Activated naive CD4-positive, alpha-beta T cell treated with anti-CD3 and anti-CD28 coated beads, Interleukin-2, amount 50 U/mL, for 24 hours (primary cell): Measurements from ENCODE around the gene CARD19.

Source experiments
- H3K27ac Mint-ChIP-seq: one replicate; pipeline ENCODE4 v1.8.0; 2021; ENCODE audit warnings: mild to moderate bottlenecking, mixed read lengths
- H3K27me3 Mint-ChIP-seq: one replicate; pipeline ENCODE4 v1.8.0; 2021; ENCODE audit warnings: mixed read lengths
- H3K36me3 Mint-ChIP-seq: one replicate; pipeline ENCODE4 v1.8.0; 2021; ENCODE audit warnings: mixed read lengths
- H3K4me1 Mint-ChIP-seq: one replicate; pipeline ENCODE4 v1.8.0; 2021; ENCODE audit warnings: mixed read lengths
- H3K4me3 Mint-ChIP-seq: one replicate; pipeline ENCODE4 v1.8.0; 2021; ENCODE audit warnings: mild to moderate bottlenecking, mixed read lengths
- H3K9me3 Mint-ChIP-seq: one replicate; pipeline ENCODE4 v1.8.0; 2021; ENCODE audit warnings: mixed read lengths

The CARD19 gene

DNA sequence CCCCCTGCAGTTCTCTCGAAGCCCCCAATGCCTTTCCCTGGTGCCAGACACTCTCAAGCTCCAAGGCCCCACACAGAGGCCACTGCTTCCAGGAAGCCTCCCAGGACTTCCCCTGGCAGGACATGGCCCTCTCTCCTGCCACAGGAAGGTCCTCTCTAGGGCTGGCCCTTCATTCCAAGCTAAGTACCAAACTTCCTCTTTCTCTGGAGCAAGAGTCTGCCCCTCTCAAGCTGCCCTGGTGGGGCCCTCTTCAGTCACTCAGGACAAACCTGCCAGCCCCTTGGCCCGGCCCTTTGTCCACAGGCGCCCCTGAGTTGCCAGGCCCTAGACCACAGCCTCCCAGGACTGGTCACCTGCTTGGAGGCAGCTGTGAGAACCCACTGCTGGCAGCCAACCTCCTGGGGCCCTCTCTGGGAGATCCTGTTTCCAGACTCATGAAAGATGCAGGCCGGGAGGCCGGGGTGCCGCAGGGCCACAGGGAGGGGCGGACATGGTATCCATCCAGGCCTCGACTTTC, 31.4 kb downstream of the CARD19 start:
- Mint-ChIP-seq H3K9me3 (no peaks in the 10 kb centered on the region), H3K36me3 (no peaks in the 10 kb centered on the region), H3K27me3 (no peaks in the 10 kb centered on the region), H3K4me3 (peak overlapping the region; percentile 51), H3K27ac (peak overlapping the region; percentile 62), H3K4me1 (peaks cover 64% of the 10 kb centered on the region)

- Mint-ChIP-seq H3K27ac (peak overlapping the region; percentile 51), H3K9me3 (no peaks in the 10 kb centered on the region), H3K27me3 (no peaks in the 10 kb centered on the region), H3K36me3 (no peaks in the 10 kb centered on the region), H3K4me1 (peaks cover 71% of the 10 kb centered on the region), H3K4me3 (peak overlapping the region; percentile 19)
Observed at GRCh38 chr9:93128011-93128714, 32.1 kb downstream of the CARD19 start.

DNA sequence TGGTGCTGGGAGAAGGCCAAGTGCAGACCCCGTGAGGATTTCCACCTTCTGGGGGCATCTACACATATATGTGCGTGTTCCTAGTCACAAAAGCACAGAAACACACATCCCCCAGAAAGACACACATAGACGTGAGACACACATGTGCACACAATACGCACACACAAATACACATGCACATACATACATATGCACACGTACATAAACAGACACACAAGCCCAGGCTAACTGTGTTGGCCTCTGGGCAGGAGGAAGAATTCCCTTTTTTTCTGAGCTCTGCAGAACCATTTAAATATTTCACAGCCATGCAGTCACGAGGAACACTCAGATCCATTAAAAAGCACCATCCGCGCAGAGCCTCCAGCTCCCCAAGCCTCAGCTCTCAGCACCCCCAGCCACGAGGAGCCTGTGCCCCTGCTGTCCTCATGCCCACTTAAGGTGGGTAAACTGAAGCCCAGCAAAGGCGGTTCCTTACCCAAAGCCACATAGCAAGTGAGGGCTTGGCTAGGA, 32.8 kb downstream of the CARD19 start:
- peak overlapping the region; percentile 19 for H3K4me3 Mint-ChIP-seq

GRCh38 chr9:93129286-93129685, 33.3 kb downstream of the CARD19 start:
- no peaks in the 10 kb centered on the region for H3K36me3 Mint-ChIP-seq
- no peaks in the 10 kb centered on the region for H3K9me3 Mint-ChIP-seq
- peaks cover 72% of the 10 kb centered on the region for H3K4me1 Mint-ChIP-seq

More for the DNA sequence above, 32.8 kb downstream of the CARD19 start:
- peaks cover 72% of the 10 kb centered on the region for H3K4me1 Mint-ChIP-seq
- H3K27ac Mint-ChIP-seq = peak overlapping the region; percentile 2
- H3K36me3 Mint-ChIP-seq = no peaks in the 10 kb centered on the region
- H3K9me3 Mint-ChIP-seq = no peaks in the 10 kb centered on the region
- H3K27me3 Mint-ChIP-seq = no peaks in the 10 kb centered on the region

DNA sequence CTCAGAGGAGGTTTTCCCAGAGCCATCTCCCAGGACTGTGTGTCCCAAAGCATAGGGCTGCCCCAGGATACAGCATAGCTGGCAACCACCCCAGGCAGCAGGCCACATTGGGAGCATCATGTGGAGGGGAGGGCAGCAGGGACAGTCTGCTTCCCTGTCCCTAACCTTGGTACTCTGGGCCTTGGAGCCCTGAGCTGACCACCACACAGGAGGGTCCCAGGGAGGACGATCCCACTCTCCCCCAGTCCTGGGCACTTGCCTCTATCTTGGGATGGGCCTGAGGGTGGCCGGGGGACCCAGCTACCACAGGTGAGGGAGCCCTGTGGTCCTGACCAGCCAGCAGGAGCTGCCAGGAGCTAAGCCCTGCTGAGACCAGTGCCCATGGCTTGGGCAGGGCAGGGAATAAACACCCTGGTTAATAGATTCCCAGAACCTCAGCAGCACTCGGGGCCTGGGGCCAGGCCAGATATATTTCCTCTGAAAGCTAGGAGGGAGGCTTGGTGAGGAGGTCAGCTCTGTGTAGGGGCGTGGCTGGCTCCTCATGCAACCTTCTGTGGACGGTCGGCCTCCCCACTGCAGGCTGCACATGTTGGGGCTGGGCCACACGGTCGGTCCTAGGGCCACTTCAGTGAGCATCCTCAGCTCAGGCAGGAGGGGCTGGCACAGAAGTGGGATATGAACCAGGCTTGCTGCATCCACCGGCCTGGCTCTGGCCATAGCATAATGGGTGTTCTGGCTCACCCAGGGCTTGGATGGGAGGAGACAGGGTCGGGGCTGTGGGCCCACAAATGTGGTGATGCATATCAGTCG, 33.9 kb downstream of the CARD19 start:
- Mint-ChIP-seq H3K9me3 (no peaks in the 10 kb centered on the region), H3K4me3 (peak overlapping the region; percentile 93), H3K4me1 (peaks cover 77% of the 10 kb centered on the region), H3K27me3 (no peaks in the 10 kb centered on the region), H3K27ac (peak overlapping the region; percentile 41), H3K36me3 (no peaks in the 10 kb centered on the region)

More at GRCh38 chr9:93129286-93129685, 33.3 kb downstream of the CARD19 start:
- Mint-ChIP-seq H3K4me3 (no peak overlapping the region), H3K27ac (peak overlapping the region; percentile 41), H3K27me3 (no peaks in the 10 kb centered on the region)

- H3K4me1 Mint-ChIP-seq = peaks cover 75% of the 10 kb centered on the region
- H3K27me3 Mint-ChIP-seq = no peaks in the 10 kb centered on the region
- H3K9me3 Mint-ChIP-seq = no peaks in the 10 kb centered on the region
- H3K36me3 Mint-ChIP-seq = no peaks in the 10 kb centered on the region
- H3K27ac Mint-ChIP-seq = peak overlapping the region; percentile 12
- H3K4me3 Mint-ChIP-seq = peak overlapping the region; percentile 93
Observed at GRCh38 chr9:93130861-93131481, 35.0 kb downstream of the CARD19 start.

- no peaks in the 10 kb centered on the region for H3K27me3 Mint-ChIP-seq
- peaks cover 68% of the 10 kb centered on the region for H3K4me1 Mint-ChIP-seq
- H3K4me3 Mint-ChIP-seq = peak overlapping the region; percentile 93
- H3K9me3 Mint-ChIP-seq = no peaks in the 10 kb centered on the region
- H3K36me3 Mint-ChIP-seq = no peaks in the 10 kb centered on the region
- peak overlapping the region; percentile 70 for H3K27ac Mint-ChIP-seq
Observed at GRCh38 chr9:93131599-93132286, 35.7 kb downstream of the CARD19 start.

DNA sequence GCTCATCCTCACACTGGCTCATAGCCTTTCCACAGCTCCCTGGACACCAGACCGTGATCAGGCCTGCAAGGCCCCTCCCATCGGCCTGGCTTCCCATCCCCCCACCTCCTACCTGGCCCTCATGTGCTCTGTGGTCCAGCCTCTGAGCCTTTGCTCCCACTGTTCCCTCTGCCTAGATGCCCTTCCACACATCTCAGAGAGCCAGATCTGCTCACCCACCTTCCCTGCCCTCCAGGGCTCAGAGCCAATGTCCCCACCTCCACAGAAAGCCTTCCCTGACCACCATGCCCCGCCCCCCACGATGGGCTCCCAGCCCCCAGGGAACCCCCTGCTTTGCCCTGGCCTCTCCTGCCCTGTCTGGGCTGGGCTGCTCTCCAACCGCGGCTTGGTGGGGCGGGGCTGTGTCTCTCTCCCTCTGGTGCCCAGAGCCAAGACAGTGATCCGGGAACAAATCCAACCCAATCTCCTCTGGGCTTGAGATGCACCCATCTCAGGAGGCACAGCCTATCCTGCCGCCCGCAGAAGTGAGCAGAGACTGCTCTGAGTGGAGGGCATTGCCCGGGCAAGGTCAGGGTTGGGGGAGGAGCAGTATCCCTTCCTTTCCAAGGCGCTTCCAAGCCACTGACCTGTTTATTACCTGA, 36.4 kb downstream of the CARD19 start:
- Mint-ChIP-seq H3K27me3 (no peaks in the 10 kb centered on the region), H3K4me3 (peak overlapping the region; percentile 93), H3K4me1 (peaks cover 61% of the 10 kb centered on the region), H3K36me3 (no peaks in the 10 kb centered on the region), H3K27ac (peak overlapping the region; percentile 82), H3K9me3 (no peaks in the 10 kb centered on the region)

DNA sequence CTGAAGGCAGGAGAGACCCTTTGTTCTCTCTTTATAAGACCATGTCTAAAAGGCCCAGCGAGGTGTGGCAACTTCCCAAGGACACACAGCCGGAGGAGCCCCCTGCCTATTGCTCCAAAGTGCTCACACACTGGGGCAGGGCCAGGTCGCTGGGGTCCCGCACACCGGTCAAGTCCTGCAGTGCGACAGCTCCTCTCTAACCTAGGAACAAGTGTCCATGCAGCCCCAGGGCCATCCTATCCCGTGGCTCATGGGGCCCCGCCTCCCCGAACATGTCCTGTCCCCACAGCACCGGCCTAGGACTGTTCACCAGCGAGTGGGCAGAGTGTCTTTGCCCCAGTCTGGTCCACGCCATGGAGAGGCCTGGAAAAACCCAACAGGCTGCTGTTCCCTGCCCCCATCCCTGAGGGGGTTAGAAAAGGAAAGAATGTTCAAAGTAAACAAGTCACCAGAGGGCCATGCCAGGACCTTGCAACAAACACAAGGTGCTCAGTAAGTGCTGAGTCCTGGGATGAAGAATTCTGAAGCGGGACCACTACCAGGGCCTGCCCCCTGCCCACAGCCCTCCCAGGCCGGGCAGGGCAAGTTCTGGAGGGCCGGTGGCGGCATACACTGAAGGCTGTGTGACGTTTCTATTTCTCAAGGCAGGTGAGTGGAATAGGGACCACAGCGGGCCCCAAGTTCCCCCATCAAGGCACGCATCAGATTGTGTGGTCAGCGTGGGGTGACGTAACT, 37.1 kb downstream of the CARD19 start:
- Mint-ChIP-seq H3K27ac (peak overlapping the region; percentile 82), H3K36me3 (no peaks in the 10 kb centered on the region), H3K9me3 (no peaks in the 10 kb centered on the region), H3K4me1 (peaks cover 61% of the 10 kb centered on the region), H3K27me3 (no peaks in the 10 kb centered on the region), H3K4me3 (peak overlapping the region; percentile 93)

GRCh38 chr9:93133681-93134014, 37.6 kb downstream of the CARD19 start:
- H3K27ac Mint-ChIP-seq = peak overlapping the region; percentile 82
- peaks cover 61% of the 10 kb centered on the region for H3K4me1 Mint-ChIP-seq
- H3K9me3 Mint-ChIP-seq = no peaks in the 10 kb centered on the region
- H3K36me3 Mint-ChIP-seq = no peaks in the 10 kb centered on the region
- H3K27me3 Mint-ChIP-seq = no peaks in the 10 kb centered on the region
- H3K4me3 Mint-ChIP-seq = peak overlapping the region; percentile 93

- Mint-ChIP-seq H3K27me3 (no peaks in the 10 kb centered on the region), H3K4me1 (peaks cover 60% of the 10 kb centered on the region), H3K27ac (peak within 1 kb of the TSS; percentile 95), H3K36me3 (no peaks in the 10 kb centered on the region), H3K4me3 (peak within 1 kb of the TSS; percentile 93), H3K9me3 (no peaks in the 10 kb centered on the region)
Observed at GRCh38 chr9:93134015-93134739, 38.2 kb downstream of the CARD19 start, which contains the start of gene NINJ1. TSS of gene NINJ1 (minus strand) at chr9:93134251. CDS start at chr9:93134217, 34 bp downstream.

GRCh38 chr9:93134740-93135444, 38.9 kb downstream of the CARD19 start:
- Mint-ChIP-seq H3K36me3 (no peaks in the 10 kb centered on the region), H3K4me1 (peaks cover 60% of the 10 kb centered on the region), H3K27ac (peak overlapping the region; percentile 95)

DNA sequence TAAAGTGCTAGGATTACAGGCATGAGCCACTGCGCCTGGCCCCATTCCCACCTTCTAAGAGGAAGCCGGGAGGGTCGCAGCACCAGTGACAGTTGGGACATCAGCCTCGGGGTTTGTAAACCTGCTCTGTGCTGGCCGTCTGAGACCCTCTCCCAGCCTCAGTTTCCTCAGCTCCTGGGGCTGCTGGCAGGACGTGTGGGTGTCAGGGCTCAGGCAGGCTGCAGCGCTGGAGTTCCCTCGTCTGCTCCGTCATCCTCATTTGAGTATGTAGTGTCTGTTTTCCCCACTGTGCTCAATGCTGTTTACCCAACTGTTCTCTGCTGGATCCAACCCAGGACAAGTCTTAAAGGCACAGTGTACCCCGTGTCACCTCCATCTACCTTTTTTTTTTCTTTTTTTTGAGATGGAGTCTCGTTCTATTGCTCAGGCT, 40.0 kb downstream of the CARD19 start:
- peaks cover 60% of the 10 kb centered on the region for H3K4me1 Mint-ChIP-seq
- no peaks in the 10 kb centered on the region for H3K27me3 Mint-ChIP-seq
- H3K9me3 Mint-ChIP-seq = no peaks in the 10 kb centered on the region
- H3K36me3 Mint-ChIP-seq = no peaks in the 10 kb centered on the region
- no peak overlapping the region for H3K27ac Mint-ChIP-seq
- H3K4me3 Mint-ChIP-seq = peak overlapping the region; percentile 42

More at GRCh38 chr9:93134740-93135444, 38.9 kb downstream of the CARD19 start:
- H3K4me3 Mint-ChIP-seq = peak overlapping the region; percentile 90
- H3K27me3 Mint-ChIP-seq = no peaks in the 10 kb centered on the region
- no peaks in the 10 kb centered on the region for H3K9me3 Mint-ChIP-seq
